ENCODE measurements around the gene TFDP2. TPM values are rescaled to one million over a fixed set of nuclear protein-coding genes. Genes with fewer than 3 reads are reported as not detected.
A peak's percentile ranks its signal among the peaks of the same experiment; 100 is the strongest.

Gene TFDP2
- total RNA-seq, 2 donors from 2014 or later = 62.7 to 76.4 TPM

GRCh38 chr3:142180761-142181362, 31.5 kb upstream of the TFDP2 start:
- Mint-ChIP-seq H3K27me3 (ENCODE audit: insufficient read depth) (no peaks in the 10 kb centered on the region), H3K4me3 (no peak overlapping the region), H3K27ac (peak overlapping the region; percentile 24), H3K4me1 (peaks cover 13% of the 10 kb centered on the region), H3K9me3 (no peaks in the 10 kb centered on the region), H3K36me3 (ENCODE audit: low read depth) (peaks cover 33% of the 10 kb centered on the region)
- no peaks in the 10 kb centered on the region for H3K9me3 ChIP-seq (ENCODE audit: control insufficient read depth, low read length)
- H3K4me1 ChIP-seq (ENCODE audit: control insufficient read depth, insufficient read depth, low read length) = no peaks in the 10 kb centered on the region
- no peaks in the 10 kb centered on the region for H3K27me3 ChIP-seq (ENCODE audit: control insufficient read depth, insufficient read depth, low read length, poor library complexity, severe bottlenecking)
- H3K4me3 ChIP-seq (ENCODE audit: low read length) = no peak overlapping the region
- no peak overlapping the region for H3K9ac ChIP-seq (ENCODE audit: extremely low read depth, low read length, poor library complexity, severe bottlenecking)
- WGBS, 2 experiments (ENCODE audit: insufficient coverage in 1 of 2, insufficient read length in 1 of 2) = 84 to 88% methylated on average over 5 of the region's 6 CpGs
- peaks cover 23% of the 10 kb centered on the region for H3K36me3 ChIP-seq (ENCODE audit: control insufficient read depth, insufficient read depth, low read length)
- peak; percentile 81 for TF ChIP-seq CTCF (conservative IDR thresholded peaks at IDR 0.05)
- peak; percentile 76 for DNase-seq
- H3K27ac ChIP-seq (ENCODE audit: low read depth, low read length) = no peak overlapping the region

- Histone ChIP-seq H3K4me1 (ENCODE audit: control insufficient read depth, insufficient read depth, low read length) (no peaks in the 10 kb centered on the region), H3K27ac (ENCODE audit: low read depth, low read length) (no peak overlapping the region), H3K9ac (ENCODE audit: extremely low read depth, low read length, poor library complexity, severe bottlenecking) (no peak overlapping the region), H3K36me3 (ENCODE audit: control insufficient read depth, insufficient read depth, low read length) (peaks cover 18% of the 10 kb centered on the region), H3K9me3 (ENCODE audit: control insufficient read depth, low read length) (no peaks in the 10 kb centered on the region), H3K4me3 (ENCODE audit: low read length) (no peak overlapping the region), H3K27me3 (ENCODE audit: control insufficient read depth, insufficient read depth, low read length, poor library complexity, severe bottlenecking) (no peaks in the 10 kb centered on the region)
- WGBS, 2 experiments (ENCODE audit: insufficient coverage in 1 of 2, insufficient read length in 1 of 2) = 92% methylated on average over 1 of the region's 1 CpG; no CpG with 5 or more reads in 1 of the 2 experiments
- peaks cover 27% of the 10 kb centered on the region for H3K36me3 Mint-ChIP-seq (ENCODE audit: low read depth)
- H3K4me3 Mint-ChIP-seq = no peak overlapping the region
- H3K27ac Mint-ChIP-seq = no peak overlapping the region
- no peaks in the 10 kb centered on the region for H3K9me3 Mint-ChIP-seq
- TF ChIP-seq CTCF (conservative IDR thresholded peaks at IDR 0.05) = no peak
- peaks cover 9% of the 10 kb centered on the region for H3K4me1 Mint-ChIP-seq
- H3K27me3 Mint-ChIP-seq (ENCODE audit: insufficient read depth) = no peaks in the 10 kb centered on the region
- no peak for DNase-seq
Measured at GRCh38 chr3:142175478-142175877, 26.1 kb upstream of the TFDP2 start.

- TF ChIP-seq CTCF (conservative IDR thresholded peaks at IDR 0.05) = no peak
- H3K27me3 Mint-ChIP-seq (ENCODE audit: insufficient read depth) = no peaks in the 10 kb centered on the region
- Histone ChIP-seq H3K36me3 (ENCODE audit: control insufficient read depth, insufficient read depth, low read length) (peaks cover 26% of the 10 kb centered on the region), H3K4me3 (ENCODE audit: low read length) (no peak overlapping the region), H3K9me3 (ENCODE audit: control insufficient read depth, low read length) (no peaks in the 10 kb centered on the region), H3K27me3 (ENCODE audit: control insufficient read depth, insufficient read depth, low read length, poor library complexity, severe bottlenecking) (no peaks in the 10 kb centered on the region), H3K9ac (ENCODE audit: extremely low read depth, low read length, poor library complexity, severe bottlenecking) (no peak overlapping the region), H3K4me1 (ENCODE audit: control insufficient read depth, insufficient read depth, low read length) (no peaks in the 10 kb centered on the region), H3K27ac (ENCODE audit: low read depth, low read length) (no peak overlapping the region)
- H3K36me3 Mint-ChIP-seq (ENCODE audit: low read depth) = peaks cover 20% of the 10 kb centered on the region
- H3K9me3 Mint-ChIP-seq = no peaks in the 10 kb centered on the region
- peaks cover 3% of the 10 kb centered on the region for H3K4me1 Mint-ChIP-seq
- WGBS, 2 experiments (ENCODE audit: insufficient coverage in 1 of 2, insufficient read length in 1 of 2) = 96% methylated on average over 2 of the region's 2 CpGs
- no peak overlapping the region for H3K27ac Mint-ChIP-seq
- DNase-seq = no peak
- no peak overlapping the region for H3K4me3 Mint-ChIP-seq
Measured at GRCh38 chr3:142174559-142174958, 25.2 kb upstream of the TFDP2 start.

Measured in endodermal cell (in vitro differentiated cells).